GM12801 (cell line): ENCODE data around the gene ATP1B1.

Experiments
- CTCF ChIP-seq: IDR thresholded peaks from one replicate; pipeline ENCODE4 v1.5.1; 2011; ENCODE audit warnings: control low read depth; ENCODE audit not compliant: insufficient read length; ENCODE audit errors: extremely low read depth

The ATP1B1 gene

GRCh38 chr1:169070958-169071357, 35.5 kb upstream of the ATP1B1 start:
- TF ChIP-seq CTCF, result no peak

- no peak for TF ChIP-seq CTCF
Observed at GRCh38 chr1:169072945-169073725, 33.4 kb upstream of the ATP1B1 start.

GRCh38 chr1:169078163-169078883, 28.2 kb upstream of the ATP1B1 start:
- TF ChIP-seq CTCF, result no peak

- no peak for TF ChIP-seq CTCF
Observed at GRCh38 chr1:169081503-169082123, 24.9 kb upstream of the ATP1B1 start.

DNA sequence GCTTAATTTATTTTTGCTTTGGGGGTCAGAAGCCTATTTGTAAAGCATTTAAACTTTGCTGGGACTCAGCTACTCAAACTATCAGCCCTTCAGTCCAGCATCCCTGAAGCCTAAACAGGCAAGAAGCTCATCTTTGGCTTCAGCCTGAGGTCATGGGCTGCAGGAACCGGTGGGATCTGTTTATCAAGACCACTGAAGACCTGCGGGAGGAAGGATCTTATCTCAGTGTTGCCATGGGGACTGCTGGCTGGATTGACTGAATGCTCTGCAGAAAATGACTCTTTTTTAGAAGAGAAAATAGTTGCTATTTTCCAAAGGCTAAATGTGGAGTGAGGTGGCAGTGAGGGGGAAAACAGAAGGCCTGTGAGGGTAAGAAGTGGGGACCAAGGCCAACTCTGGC, 20.6 kb upstream of the ATP1B1 start:
- no peak for TF ChIP-seq CTCF

GRCh38 chr1:169086603-169087455, 19.7 kb upstream of the ATP1B1 start:
- no peak for TF ChIP-seq CTCF

DNA sequence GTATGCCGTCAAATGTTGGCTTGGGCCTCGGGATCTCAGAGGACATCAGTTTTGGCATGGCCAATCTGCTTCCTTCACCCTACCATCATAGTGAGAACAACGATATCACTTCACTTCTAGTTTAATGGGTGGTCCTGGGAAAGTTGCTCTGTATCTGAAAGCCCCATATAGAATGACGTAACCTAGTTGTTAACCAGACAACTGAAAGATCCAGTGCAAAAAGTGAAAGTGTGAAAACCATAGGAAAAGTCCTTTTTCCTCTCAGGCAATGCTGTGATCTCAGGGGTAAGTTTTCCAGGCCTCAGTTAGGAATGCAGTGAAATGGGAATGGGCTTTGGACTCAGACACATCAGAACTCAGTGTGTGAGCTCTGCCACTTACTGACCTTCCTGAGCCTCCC, 18.6 kb upstream of the ATP1B1 start:
- TF ChIP-seq CTCF, result no peak
